Measurements from ENCODE around the gene NIPAL1. TPM values are rescaled to one million over a fixed set of nuclear protein-coding genes. Genes with fewer than 3 reads are reported as not detected.

The NIPAL1 gene
- total RNA-seq, 1 donor from 2014 or later: 0.68 TPM

DNA sequence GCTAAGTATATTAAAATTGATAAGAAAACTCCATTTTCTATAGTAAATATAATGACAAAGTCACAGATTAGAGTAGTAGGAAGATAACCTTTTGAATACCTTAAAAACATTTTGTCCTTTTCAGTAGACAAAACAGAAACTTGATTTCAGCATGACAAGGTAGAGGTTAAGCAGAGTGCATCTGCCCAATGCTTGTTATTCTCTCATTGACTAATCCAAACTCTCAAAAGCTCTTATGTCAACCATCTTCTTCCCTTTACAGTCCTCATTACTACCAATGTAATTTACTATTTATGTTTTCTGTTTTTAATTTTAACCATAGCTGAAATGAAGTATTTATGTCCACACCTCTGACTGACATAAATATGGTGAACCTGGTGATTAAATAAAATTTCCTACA, 11.1 kb downstream of the NIPAL1 start:
- DNase-seq: no peak

DNA sequence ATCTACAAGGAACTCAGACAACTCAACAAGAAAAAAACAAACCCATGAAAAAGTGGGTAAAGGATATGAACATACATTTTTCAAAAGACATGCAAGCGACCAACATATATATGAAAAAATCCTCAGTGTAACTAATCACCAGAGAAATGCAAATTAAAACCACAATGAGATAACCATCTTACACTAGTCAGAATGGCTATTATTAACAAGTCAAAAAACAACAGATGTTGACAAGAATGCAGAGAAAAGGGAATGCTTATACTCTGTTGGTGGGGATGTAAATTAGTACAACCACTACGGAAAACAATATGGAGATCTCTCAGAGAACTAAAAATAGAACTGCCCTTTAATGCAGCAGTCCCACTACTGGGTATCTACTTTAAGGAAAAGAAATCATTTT, 12.1 kb downstream of the NIPAL1 start:
- DNase-seq: no peak

DNA sequence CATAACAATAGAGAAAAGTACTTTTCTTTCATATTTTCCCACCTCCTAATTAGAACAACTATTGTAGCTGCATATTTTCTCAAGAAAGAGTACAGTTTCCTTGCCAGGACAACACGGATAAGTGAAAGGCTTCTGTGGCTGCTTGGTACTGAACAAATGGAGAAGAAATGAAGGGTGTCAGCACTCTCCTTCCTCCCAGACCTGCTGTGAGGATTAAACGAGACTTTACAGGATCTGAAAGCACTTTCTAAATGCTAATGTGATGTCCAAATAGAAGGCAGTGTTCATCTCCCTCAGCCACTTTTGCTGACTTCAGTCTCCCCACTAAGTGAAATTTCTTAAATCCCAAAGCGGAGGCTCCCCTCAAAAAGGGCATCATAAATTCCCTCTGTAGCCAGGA, 13.9 kb downstream of the NIPAL1 start:
- no peak for DNase-seq

DNA sequence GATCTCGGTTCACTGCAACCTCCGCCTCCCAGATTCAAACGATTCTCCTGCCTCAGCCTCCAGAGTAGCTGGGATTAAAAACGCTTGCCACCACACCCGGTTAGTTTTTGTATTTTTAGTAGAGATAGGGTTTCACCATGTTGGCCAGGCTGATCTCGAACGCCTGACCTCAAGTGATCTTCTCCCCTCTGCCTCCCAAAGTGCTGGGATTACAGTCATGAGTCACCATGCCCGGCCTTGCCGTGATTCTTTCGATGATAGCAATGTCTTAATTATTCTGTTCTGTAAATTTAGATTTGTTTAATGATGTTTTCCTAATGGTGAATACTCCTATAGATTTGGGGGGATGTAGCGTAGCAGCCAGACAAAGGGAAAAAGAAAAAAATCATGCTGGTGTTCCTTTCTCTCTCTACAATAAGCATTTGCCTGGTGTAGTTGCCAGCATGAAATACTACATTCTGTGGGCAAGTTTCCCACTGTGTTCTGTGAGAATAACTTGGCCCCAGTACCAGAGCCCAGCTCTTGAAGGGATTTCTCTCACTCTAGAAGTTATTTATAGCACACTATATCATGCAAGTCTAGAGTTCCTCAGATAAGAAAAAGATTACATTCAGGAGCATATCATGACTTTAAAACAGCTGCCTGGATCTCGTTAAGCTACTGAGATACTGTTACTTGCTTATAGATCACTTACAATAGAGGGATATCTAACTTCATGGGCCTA, 15.4 kb downstream of the NIPAL1 start:
- no peak for DNase-seq

DNA sequence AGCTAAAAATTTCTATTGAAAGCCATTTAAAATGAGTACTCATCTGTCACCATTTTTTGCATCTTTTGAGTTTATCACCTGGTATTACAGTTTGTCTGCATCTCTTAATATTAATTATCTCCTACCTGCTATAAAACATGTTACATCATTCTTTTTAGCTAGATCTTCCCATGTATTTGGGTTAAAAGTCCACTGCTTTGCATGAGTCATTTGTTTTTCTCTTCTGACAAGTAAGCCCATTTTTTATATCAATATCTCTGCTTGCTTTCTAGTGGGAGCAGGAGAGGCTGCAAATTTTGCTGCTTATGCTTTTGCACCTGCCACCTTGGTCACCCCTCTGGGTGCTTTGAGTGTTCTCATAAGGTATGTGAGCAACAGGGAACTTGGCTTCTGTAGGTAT, 16.1 kb downstream of the NIPAL1 start:
- no peak for DNase-seq

DNA sequence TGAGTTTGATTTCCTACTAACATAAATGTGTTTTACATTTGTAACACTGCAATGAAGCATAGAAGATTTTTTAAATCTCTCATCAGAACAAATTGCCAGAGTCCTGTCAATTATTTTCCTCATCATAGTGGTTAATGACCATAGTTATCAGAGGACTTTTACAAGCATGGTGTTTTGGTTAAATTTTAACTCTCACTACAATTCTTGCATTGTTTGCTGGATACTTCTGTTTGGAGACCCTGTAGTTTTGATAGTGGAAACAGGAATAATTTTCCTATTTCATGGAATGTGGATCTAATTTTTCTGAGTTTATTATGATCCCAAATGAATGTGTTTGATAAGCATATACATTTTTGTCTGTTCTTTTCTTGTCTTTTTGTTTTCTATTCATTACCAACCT, 16.8 kb downstream of the NIPAL1 start:
- no peak for DNase-seq

DNA sequence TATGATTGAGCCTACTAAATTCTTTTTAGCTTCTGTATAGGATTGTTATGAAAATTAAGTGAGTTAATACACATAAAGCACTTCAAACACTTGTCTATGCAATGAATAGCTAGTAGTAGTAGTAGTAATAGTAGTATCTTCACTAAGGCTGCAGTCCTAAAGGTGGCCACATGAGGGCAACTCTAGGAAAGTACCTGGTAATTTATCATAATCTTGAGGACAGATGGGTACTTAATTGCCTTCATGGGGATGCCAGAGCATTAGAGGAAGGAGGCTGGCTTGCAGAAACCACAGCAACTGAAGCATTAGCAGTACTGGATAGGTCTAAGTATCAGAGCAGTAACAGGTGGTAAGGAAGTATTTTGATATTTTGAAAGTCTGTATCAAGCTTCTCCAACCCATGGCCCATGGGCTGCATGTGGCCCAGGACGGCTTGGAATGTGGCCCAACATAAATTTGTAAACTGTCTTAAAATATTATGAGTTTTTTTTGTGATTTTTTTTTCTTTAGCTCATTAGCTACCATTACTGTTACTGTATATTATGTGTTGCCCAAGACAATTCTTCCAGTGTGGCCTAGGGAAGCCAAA, 17.3 kb downstream of the NIPAL1 start:
- peak; percentile 60 for DNase-seq

DNA sequence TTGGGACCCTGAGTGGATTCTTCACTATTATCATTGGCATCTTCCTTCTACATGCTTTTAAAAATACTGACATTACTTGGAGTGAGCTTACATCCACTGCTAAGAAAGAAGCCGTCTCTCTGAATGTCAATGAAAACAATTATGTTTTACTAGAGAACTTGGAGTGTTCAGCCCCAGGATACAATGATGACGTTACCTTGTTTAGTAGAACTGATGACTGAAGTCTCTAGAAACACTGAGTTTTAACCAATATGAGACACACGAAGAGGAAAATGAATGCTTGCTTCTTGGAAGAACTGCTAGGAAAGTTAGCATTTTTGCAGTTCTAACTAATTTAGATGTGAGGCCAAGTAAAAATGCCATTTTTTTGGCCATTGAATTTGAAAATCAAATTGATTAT, 19.4 kb downstream of the NIPAL1 start:
- no peak for DNase-seq

DNA sequence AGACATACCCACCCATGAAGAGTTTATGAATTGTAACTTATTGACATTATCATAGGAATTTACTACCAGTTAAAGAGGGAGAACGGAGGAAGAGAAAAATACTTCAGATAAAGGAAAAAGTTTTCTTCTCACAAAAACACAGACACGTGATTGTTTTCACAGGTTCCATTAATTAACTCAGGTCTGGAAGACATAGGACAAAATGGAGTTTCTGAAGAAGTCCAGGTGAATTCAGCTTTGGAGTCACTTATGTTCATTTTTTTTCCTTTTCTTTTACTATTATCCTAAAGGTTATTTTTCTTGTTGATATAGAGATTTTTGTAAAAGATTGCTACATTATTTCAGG, 20.5 kb downstream of the NIPAL1 start:
- DNase-seq: no peak

DNA sequence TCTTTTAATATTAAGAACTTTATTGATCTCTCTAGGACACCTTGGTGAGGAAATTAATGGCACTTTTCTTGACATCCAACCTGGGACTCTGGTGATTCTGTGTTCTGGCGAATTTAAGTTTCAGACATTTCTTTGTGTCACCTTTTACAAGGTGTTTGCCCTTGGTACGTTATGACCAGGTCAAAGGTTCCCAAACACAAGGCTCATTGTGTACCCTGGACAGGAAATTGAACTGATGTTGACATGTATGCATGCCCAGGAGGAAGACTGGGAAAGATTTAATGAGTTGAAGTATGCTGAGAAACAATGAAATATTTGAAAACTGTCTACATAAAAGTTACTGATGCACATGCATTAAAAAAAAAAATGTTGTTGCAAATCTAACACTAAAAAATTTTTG, 22.1 kb downstream of the NIPAL1 start:
- DNase-seq: peak; percentile 11

DNA sequence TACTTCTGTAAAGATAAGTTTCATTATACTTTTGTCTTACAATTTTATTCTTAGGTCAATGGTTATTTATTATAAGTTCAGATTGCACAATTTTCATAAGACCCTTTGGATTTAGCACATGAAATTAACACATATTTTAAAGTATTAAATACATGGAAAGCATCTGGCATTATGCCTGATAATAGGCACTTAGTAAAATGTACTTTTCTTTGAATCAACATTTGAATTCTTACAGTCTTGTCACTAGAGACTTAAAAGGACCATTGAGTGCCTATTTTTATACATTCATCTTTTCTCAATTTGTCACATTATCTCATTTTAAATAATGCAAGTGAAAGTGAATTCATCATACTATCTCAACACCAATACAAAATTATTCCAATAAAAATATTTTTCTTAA, 23.0 kb downstream of the NIPAL1 start:
- no peak for DNase-seq

DNA sequence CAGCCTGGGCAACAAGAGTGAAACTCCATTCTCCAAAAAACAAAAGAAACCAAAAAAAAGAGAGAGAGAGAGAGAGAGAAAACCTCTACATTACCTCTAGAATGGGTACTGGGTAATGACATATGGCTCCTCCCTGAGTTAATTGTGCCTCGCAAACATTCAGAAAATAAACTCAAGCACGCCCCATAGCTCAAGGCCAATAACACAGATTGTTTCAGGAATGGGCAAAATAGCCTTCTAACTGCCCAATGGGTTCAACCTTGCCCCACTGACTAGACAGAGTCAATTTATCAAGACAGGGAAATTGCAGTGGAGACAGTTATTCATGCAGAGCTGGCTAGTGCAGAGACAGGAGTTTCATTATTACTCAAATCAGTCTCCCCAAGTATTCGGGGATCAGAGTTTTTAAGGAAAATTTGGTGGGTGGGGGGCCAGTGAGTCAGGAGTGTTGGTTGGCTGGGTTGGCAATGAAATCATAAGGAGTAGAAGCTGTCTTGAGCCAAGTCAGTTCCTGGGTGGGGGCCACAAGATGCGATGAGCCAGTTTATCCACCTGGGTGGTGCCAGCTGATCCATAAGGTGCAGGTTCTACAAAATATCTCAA, 25.1 kb downstream of the NIPAL1 start:
- no peak for DNase-seq

DNA sequence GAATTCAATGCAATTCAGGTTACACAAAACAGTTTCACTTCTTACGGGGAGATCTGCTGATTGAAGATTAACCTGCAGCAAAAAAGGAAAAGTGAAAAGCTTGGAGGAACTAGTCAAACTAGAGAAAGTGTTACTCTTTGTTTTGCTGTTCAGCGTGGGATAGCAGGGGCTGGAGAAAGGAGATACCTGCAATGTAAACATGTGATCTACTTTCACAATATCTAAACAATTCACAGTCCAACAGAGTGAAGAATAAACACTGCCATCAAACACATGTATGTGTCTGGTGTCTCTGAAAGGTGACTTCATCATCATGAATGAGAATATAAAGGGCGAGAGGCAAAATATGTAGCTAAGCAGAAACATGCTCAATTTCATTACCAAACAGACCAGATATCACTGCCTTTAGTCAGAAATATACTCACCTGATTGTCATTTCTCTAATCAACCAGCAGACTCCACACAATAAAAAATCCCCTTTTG, 26.4 kb downstream of the NIPAL1 start:
- DNase-seq: no peak

DNA sequence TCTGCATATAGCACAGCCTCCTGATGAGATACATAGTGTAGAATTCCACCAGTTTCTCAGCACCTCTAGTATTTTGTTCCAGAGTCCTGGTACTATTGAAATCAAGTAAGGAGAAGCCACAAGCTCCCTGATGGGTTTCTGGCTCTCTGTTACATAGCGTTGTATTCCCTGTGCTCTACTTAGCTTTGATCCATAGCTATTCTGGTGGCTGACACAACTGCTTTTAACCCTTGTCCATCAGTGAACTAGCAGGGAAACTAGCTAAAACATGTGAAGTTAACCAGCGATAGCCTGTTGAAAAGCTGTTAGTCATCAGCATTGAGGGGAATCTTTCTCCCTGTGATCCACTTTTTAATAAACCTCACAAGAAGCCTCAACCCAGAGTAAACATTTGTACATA, 26.9 kb downstream of the NIPAL1 start:
- DNase-seq: no peak

DNA sequence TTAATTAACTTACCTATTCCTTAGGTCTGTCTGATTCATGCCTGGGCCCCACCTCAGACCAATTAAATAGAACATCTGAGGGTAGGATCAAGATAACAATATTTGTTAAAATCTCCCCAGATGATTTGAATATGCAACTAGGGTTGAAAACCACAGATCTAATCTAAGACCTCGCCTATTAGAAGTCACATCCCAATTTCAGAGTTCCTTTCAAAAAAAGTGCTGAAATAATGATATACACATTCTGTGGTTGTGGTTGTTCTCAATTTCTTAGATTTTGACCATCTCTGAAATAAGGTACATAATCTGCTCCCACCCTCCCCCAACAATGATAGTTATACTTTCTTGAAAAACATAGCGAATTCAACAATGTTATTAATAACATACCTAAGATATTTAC, 27.7 kb downstream of the NIPAL1 start:
- no peak for DNase-seq

DNA sequence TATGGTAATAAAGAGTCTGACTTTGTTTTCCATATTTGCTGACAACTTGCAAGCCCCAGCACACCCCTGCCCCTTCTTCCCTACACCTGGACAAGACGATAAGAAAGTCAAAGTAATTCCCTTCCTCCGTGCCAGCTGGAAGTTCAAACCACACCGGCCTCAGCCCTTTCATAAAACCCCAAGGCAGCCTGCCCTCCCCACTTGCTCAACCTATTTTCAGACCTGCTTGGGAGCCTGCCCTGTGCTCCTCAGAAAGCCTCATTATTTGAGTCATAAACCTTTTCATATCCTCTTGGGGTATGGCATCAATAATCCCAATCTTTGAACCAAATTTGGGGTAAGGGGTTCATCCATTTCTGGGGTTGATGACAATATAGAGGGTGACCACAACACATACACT, 29.5 kb downstream of the NIPAL1 start:
- no peak for DNase-seq

DNA sequence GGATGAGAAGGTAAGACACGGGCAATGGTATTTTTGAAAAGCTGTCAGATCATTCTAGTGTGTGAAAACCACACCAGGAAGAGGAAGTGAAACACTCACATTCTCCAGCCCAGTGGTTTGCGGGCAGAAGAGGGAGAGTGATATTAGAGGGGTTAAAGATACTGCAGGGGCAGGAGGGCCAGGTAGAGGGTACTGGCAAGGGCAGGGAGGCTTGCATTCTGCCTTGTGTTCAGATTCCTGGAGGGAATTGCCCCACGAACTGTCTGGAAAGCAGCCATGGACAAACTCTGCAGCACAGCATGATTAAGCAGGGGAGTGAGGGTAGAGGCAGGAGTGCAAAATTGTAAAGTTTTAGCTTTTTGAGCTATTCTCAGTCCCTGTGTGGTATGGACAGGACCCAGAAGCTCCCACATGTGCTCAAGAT, 30.9 kb downstream of the NIPAL1 start:
- no peak for DNase-seq

DNA sequence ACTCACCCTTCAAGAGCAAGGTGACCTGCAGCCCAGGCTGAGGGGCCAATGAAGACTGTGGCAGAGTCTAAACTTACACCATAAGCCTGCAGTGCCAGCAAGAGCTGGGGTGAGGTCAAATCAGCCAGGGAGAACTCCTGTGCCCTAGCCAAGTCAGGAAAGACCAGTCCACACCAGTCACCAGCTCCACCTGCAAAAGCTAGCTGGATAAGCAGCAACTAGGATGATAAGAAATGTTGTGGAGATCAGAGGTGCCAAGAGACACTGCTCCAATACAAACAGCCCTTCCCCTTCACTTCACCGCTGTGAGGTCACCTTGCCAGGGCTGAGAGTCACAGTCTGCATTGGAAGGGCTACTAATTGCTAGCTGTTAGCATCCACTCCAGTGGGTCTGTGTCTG, 31.3 kb downstream of the NIPAL1 start:
- DNase-seq: no peak

DNA sequence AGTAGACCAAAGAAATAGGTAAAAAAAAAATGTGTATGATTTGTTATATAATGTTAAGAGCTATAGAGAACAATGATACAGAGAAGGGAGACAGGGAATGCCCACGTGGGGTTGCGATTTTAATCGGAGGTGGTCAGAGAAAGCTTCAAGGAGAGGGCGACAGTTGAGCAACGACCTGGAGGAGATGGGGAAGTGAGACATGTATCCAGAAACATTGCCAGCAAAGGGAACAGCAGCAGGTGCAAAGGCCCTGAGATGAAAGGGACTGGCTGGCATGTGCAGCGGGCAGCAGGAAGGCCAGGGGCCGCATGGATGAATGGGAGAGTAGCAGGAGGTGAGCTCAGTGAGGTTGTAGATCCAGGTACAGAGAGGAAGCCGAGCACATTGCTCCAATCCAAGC, 32.9 kb downstream of the NIPAL1 start:
- no peak for DNase-seq

DNA sequence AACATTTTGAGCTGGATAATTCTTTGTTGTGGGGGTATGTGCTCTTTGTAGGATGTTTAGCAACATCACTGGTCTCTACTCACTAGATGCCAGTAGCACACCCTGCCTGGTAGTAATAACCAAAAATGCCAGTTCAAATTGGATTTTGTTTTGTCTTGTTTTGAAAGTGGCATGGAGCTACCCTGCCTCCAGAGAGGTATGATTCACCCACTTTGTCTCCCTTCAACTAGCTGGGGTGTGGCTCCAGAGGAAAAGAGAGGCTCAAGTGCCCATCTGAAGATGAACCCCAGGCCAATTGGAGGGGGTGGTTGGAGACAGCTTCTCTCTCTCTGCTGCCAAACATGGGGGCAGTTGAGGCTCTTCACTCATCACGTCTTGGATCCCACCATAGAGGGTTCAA, 34.5 kb downstream of the NIPAL1 start:
- no peak for DNase-seq

DNA sequence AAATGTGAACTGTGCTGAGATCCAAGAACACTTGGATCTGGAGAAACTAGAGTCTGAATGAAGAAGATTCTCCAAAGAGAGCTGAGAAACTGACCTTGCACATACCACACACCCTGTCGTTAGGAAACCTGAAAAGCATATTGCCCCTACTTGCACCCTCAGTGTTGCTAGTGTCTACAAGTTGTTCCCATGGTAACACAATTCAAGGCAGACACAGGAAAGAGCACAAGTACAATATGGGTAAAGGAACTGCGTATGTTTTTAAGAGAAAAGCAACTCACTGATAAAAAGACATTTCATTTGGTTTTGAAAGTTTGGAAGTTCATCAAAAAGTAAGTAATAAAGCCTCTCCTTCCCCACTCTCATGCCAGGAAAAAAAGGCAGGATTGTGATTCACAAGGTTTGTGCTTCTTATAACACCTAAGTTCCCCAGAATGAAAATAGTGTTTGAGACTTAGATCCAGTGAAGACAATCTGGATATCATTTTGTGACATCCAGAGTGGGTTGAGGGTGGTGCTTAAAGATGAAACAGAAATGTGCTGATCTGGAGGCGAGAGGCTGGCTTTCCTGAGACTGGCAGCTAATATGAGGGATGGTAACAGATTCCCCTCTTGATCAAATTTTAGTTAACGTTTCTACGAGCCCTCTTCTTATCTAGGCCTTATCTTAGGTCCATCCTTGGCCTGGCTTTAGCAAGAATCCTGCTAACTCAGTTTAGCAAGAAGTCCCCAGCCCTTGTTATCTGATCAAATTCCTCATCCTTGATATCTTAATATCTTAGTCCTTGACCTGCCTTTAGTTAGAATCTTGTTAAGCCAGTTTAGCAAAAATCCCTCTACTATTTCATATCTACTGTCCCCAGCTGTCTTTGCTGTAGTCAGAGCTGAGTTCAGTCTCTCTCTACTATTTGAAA, 42.3 kb downstream of the NIPAL1 start:
- no peak for DNase-seq

DNA sequence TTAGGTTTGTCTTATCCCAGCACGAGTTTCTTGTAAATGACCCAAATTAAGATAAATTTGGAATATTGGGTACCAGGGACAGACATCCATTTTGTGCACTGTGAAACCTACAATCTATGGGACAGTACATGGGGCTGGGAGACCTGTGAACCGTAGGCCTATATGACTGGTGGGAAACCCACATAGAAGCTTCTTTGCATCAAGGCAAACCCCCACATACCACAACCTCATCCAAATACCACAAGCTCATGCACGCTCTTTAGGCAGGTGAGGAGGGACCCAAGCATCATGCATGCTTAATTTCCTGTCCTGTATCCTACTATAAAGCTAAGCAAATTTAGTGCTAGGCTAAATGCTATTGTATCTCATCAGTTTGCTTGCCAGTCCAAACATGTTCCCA, 47.8 kb downstream of the NIPAL1 start:
- no peak for DNase-seq

DNA sequence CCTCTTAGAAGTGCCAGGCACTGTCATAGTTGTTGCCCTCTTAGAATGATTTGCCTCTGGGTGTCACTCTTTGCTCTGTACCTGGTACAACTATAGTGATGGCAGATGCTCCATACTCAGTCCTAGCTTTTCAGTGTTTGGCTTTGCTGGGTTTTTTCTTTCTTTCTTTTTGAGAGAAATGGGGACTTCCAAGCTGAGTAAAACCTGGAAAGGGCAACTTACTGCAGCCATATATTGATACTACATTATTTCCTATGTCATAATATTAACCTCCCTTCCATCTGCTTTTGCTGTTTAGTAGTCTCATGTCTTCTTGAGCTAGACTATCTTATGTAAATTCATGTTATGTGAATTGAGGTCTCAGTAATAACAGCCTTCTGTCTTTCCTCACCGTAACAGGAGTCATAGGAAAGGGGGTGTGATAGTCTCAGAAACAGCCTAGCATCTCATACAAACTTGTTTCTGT, 49.0 kb downstream of the NIPAL1 start:
- DNase-seq: no peak

Data from dermis blood vessel endothelial cell (primary cell).